RWPE2 (cell line): ENCODE results near the gene SPRY1.

Experiments
- ATAC-seq: fragments of 200-7000 bp; cut with Tn5 transposase; 3 replicates; pipeline ENCODE4 v1.9.1; 2021; ENCODE audit warnings: low read depth
- DNase-seq: peaks from one replicate; pipeline ENCODE4 v3.0.0-alpha.2; 2020; ENCODE audit warnings: low spot score
- H3K27ac ChIP-seq: fragments of 450-650 bp; 2 replicates; pipeline ENCODE4 v1.5.1; 2017; ENCODE audit warnings: mild to moderate bottlenecking; ENCODE audit not compliant: poor library complexity, severe bottlenecking
- H3K27me3 ChIP-seq: fragments of 250-450 bp; sonication (Bioruptor Pico); 2 replicates; pipeline ENCODE4 v1.5.1; 2021; ENCODE audit warnings: mild to moderate bottlenecking, moderate library complexity; ENCODE audit not compliant: insufficient read depth, poor library complexity, severe bottlenecking
- H3K36me3 ChIP-seq: fragments of 250-450 bp; sonication (Bioruptor Pico); 2 replicates; pipeline ENCODE4 v1.5.1; 2020; ENCODE audit warnings: low read depth, mild to moderate bottlenecking, moderate library complexity
- H3K4me1 ChIP-seq: fragments of 250-450 bp; sonication (Bioruptor Pico); 2 replicates; pipeline ENCODE4 v1.5.1; 2021; ENCODE audit warnings: mild to moderate bottlenecking, moderate library complexity; ENCODE audit not compliant: insufficient read depth, poor library complexity, severe bottlenecking
- H3K4me3 ChIP-seq: fragments of 250-450 bp; sonication (Bioruptor Pico); 2 replicates; pipeline ENCODE4 v1.5.1; 2021; ENCODE audit warnings: mild to moderate bottlenecking, moderate library complexity; ENCODE audit not compliant: severe bottlenecking
- H3K9me3 ChIP-seq: fragments of 250-450 bp; sonication (Bioruptor Pico); 2 replicates; pipeline ENCODE4 v1.5.1; 2021; ENCODE audit warnings: mild to moderate bottlenecking, moderate library complexity; ENCODE audit not compliant: severe bottlenecking
- CTCF ChIP-seq: fragments of 450-650 bp; IDR thresholded peaks from one replicate; pipeline ENCODE4 v1.5.1; 2017; ENCODE audit warnings: mild to moderate bottlenecking, moderate library complexity; ENCODE audit not compliant: poor library complexity, severe bottlenecking

SPRY1 gene

GRCh38 chr4:123354701-123355100 is 41.9 kb upstream of the SPRY1 start:
- peaks cover 11% of the 10 kb centered on the region for H3K4me1 ChIP-seq
- no peaks in the 10 kb centered on the region for H3K27me3 ChIP-seq
- DNase-seq (no peak), ATAC-seq (no peak)
- no peak for TF ChIP-seq CTCF
- no peak overlapping the region for H3K27ac ChIP-seq
- H3K9me3 ChIP-seq, result no peaks in the 10 kb centered on the region
- H3K4me3 ChIP-seq, result no peak overlapping the region
- no peaks in the 10 kb centered on the region for H3K36me3 ChIP-seq

- H3K4me3 ChIP-seq, result no peak overlapping the region
- no peak for ATAC-seq
- no peaks in the 10 kb centered on the region for H3K27me3 ChIP-seq
- no peak for DNase-seq
- H3K36me3 ChIP-seq, result no peaks in the 10 kb centered on the region
- H3K27ac ChIP-seq, result no peak overlapping the region
- H3K4me1 ChIP-seq, result peaks cover 23% of the 10 kb centered on the region
- peaks cover 2% of the 10 kb centered on the region for H3K9me3 ChIP-seq
- no peak for TF ChIP-seq CTCF
These were observed 39.7 kb upstream of the SPRY1 start for GRCh38 chr4:123356921-123357320.

- Histone ChIP-seq H3K4me3 (no peak overlapping the region), H3K9me3 (peaks cover 4% of the 10 kb centered on the region), H3K27ac (no peak overlapping the region), H3K27me3 (no peaks in the 10 kb centered on the region), H3K36me3 (no peaks in the 10 kb centered on the region), H3K4me1 (peaks cover 14% of the 10 kb centered on the region)
- ATAC-seq, result no peak
- no peak for TF ChIP-seq CTCF
- no peak for DNase-seq
These were observed 36.9 kb upstream of the SPRY1 start for GRCh38 chr4:123359449-123360315.

- H3K9me3 ChIP-seq, result peaks cover 4% of the 10 kb centered on the region
- H3K27me3 ChIP-seq, result no peaks in the 10 kb centered on the region
- peak overlapping the region; percentile 91 for H3K27ac ChIP-seq
- ATAC-seq, result peak; percentile 77
- DNase-seq, result no peak
- H3K4me1 ChIP-seq, result peaks cover 14% of the 10 kb centered on the region
- no peaks in the 10 kb centered on the region for H3K36me3 ChIP-seq
- no peak for TF ChIP-seq CTCF
- no peak overlapping the region for H3K4me3 ChIP-seq
These were observed 35.3 kb upstream of the SPRY1 start for GRCh38 chr4:123361195-123361861.

- TF ChIP-seq CTCF, result no peak
- peaks cover 4% of the 10 kb centered on the region for H3K9me3 ChIP-seq
- peak overlapping the region; percentile 91 for H3K27ac ChIP-seq
- H3K27me3 ChIP-seq, result no peaks in the 10 kb centered on the region
- H3K4me1 ChIP-seq, result peaks cover 14% of the 10 kb centered on the region
- DNase-seq (no peak), ATAC-seq (no peak)
- H3K4me3 ChIP-seq, result no peak overlapping the region
- no peaks in the 10 kb centered on the region for H3K36me3 ChIP-seq
These were observed 34.5 kb upstream of the SPRY1 start for GRCh38 chr4:123362103-123362502.
